Right lung (tissue), 5 donors: ENCODE measurements around the gene USP16. TPM values are rescaled to one million over a fixed set of nuclear protein-coding genes. Genes with fewer than 3 reads are reported as not detected.

Source experiments
- DNase-seq, 2 donors: peaks; one replicate each; pipeline ENCODE4 v3.0.0-alpha.2; 2013
- polyA plus RNA-seq, 5 donors: library from polyadenylated mRNA; unstranded; fragments of 120-200 nt; gene quantifications; one replicate each; pipeline versions ENCODE4 v1.2.1 to v1.2.3, GENCODE V29; 2013; ENCODE audit warnings: inconsistent platforms in 1 of 5, low replicate concordance in 1 of 5; ENCODE audit not compliant: insufficient read length in 5 of 5, insufficient read depth in 1 of 5

Gene USP16
- polyA plus RNA-seq, 5 donors = 44.9 to 70.5 (median 59.3) TPM

DNA sequence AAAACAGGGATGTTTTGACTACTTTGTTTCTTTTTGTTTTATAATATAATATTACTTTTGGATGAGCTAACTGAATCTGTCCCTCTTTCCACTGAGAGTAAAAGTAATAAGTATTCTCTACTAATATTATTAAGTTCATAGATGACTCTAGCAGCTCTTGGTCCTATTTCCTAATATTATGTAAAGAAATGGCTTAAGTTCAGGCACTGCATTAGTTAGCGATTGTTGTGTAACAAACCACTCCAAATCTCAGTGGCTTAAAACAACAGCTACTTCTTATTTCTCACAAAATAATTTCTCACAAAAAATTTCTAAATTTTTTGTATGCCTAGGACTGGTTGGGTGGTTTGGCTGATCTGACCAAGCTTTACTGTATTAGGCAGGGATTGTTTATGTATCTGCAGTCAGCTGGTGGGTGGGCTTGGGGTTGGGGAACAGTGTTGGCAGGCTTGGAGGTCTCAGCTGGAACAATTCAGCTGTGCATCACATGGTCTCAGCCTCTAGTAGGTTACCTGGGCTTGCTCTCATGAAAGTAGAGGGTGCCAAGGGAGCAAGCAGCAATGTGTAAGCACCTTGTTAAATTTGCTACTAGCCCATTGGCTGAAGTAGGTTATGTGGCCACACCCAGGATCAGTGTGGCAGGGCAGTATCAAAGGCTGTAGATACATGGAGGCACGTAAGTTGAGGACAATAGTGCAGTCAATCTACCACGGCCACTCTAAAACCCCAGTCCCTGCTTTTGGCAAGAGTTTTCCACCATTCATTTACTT lies 57.8 kb downstream of the USP16 start:
- DNase-seq = no peak

DNA sequence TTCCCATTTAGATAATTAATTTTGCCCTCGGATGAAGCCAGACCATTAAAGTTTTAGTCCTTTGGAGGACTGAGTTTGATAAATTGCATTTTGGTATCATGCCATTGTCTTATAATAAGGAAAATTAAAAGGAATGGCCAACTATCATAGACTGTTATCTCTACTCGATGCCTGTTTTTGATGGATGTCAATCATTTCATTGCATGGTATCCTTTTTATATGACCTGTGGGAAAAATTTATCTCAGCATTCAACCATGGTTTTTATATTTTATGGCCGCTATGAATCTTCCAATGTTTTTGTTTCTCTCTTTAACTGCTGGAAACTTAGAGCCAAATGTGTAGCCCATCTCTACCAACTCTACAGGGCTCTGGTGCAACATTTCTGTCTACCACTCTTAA lies 58.8 kb downstream of the USP16 start:
- no peak for DNase-seq

DNA sequence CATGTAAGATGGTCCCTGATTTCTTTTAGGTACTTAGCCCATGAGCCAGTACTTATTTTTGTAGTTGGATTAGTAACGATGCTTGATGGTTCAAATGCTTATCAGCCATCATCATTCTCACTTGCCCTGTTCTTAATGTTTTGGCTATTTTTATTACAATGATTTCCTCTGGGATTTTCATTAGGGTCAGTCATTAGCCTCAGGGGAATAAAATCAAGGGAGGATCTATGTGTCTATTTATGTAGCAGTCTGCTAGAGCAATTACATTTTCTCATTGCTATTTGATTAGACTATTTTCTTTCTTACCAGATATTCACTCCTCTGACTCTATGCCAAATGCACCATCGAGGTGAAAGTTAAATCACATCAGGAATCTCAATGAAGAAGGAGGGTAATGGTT lies 59.9 kb downstream of the USP16 start:
- no peak for DNase-seq

DNA sequence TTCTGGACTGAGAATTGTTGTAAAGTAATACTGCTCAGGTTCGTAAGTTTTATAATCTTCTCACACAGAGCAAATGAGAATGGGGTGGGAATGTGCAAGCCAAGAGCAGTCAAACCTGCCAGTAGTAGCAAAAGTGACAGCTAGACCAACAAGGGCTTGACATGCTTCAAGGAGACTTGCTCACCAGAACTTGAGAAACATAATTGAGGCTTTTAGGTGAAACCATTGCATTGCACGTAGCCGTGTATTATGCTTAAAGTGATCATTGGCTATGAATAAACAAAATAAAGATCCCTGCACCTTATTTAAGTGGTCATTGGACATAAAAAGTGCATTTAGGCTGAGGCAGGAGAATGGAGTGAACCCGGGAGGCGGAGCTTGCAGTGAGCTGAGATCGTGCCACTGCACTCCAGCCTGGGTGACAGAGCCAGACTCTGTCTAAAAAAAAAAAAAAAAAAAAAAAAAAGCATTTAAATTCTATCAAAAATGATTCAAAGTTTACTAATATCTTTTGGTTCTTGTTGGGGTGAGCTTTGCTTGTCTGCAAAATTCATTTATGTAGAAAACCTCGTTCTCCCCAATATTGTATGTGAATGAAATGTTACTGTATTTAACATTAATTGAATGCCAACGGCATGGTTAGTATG lies 60.8 kb downstream of the USP16 start:
- no peak for DNase-seq

DNA sequence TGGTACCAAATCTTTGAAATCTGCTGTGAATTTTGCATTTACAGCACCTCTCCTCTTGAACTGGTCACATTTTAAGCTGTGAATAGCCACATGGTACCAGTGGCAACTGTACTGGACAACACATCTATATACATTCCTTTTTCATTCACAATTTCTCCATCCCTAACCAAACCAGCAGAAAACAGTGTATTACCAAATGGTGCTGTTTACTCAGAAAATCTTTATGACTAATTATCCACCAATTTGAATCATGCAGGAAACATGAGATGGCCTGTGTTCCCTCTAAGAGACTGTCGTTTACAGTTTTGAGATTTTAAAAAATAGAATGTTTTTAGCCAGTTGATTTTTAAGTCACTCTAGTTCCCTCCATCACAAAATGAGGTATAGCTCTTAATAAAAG lies 66.6 kb downstream of the USP16 start:
- no peak for DNase-seq

DNA sequence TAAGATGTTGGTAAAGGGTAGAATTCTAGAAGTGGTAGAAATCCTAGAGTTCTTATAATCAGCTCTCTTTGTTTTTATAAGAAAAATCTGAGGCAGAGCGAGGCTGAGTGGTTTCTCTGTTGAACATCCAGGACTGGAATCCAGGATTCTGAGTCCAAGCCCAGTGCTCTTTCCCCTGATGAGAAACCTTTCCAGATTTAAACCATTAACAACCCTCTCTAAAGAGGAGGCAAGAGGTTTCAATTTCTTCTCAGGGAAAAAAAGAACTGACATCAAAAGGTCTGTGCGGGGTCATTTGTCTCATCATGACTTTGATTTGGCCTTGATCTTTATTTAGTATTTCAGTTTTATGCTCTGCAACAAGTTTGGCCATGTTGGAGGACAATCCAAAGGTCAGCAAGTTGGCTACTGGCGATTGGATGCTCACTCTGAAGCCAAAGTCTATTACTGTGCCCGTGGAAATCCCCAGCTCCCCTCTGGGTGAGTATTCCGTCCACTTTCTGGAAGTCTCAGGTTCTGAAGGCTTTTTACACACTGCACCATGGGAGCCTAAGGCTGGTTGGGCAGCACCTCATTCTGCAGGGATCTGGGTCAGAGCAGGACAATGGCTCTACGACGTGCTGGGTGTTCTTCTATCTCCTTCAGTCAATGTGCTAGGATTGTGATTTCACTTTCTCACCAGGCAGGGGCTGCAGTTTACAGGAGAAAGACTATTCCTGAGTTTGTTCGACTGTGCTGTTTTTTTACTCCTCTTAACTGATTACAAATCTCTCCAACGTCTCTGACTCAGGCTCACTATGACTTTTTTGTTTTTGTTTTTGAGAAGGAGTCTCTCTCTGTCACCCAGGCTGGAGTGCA lies 67.9 kb downstream of the USP16 start:
- DNase-seq = no peak

DNA sequence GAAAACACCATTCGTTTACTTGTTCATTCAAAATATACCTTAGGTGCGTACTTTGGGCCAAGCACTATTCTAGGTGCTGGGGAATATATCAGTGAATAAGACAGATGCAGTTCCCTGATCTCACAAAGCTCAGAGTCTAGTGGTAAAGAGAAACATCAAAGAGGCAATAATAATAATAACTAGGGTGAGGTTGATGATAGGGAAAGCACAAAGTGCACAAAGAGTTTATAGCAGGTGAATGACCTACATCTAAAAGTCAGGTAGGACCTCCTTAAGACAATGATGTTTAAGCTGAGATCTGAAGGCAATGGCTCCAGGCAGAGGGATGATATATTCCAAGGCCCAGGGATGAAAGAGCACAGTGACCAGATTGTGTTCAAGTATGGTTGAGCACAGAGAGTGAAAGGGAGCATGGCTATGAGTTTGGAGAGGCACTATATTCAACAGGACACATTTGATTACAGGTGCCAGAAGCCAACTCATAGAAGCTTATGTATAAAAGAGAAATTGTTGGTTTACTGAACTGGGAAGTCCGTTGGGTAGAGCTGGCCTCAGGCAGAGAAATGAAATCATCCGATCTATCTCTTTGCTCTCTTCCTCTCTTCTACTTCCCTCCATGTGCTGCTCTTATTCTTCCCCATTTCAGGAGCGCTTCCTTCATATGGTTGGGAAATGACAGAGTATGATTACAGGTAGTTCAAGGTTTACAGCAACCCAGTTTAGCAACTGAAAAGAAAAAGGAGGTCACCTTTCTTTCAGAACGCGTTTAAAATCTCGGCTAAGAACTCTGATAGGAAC lies 71.9 kb downstream of the USP16 start:
- DNase-seq = no peak

DNA sequence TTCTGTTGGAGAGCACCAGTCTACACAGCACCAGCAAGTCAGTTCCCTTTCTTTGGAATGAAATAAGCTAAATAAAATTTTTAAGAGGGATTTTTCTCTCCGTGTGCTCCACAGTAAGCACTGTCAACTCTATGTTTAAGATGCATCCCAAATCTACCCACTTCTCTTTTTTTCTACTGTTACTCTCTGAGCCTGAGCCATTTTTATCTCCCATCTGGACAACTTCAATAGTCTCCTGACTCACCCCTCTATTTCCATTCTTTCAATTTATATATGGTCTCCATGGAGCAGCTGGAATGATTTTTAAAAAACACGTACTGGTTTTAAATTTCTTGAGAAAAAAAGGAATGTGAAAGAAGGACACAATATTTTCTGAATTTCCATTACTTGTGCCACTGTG lies 73.7 kb downstream of the USP16 start:
- no peak for DNase-seq

DNA sequence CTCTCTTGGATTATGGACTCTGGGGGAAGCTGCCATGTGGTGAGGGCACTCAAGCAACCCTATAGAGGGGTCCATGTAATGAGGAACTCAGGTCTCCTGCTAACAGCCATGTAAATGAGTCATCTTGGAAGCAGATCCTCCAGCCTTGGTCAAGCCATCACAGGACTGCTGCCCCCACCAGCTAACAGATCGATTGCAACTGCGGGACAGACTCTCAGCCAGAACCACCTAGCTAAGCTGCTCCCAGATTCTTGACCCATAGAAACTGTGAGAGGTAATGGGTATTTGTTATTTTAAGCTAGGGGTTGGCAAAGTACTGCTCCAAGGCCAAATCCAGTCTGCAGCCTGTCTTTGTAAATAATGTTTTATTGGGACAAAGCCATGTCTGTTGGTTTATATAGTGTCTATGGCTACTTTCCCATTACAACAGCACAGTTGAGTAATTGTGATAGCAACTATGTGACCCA lies 78.4 kb downstream of the USP16 start:
- DNase-seq = no peak

Other genes starting within 250 kb of the USP16 start
- 10 to 100 TPM; 21.7 to 47.8 (median 36.9) TPM for gene LTN1, start 31.8 kb upstream of the USP16 start, polyA plus RNA-seq
- gene RWDD2B, start 5.3 kb upstream of the USP16 start, polyA plus RNA-seq = 10 to 100 TPM; 22.5 to 29.6 (median 23.4) TPM
- gene CCT8, start 49.0 kb downstream of the USP16 start, polyA plus RNA-seq = 100 to 1,000 TPM; 229 to 293 (median 238) TPM
- 1 to 10 TPM; 5.2 to 7.9 (median 6.6) TPM for gene MAP3K7CL, start 106.0 kb downstream of the USP16 start, polyA plus RNA-seq